PC-9 (cell line): ENCODE data around the gene DMWD. TPM values are rescaled to one million over a fixed set of nuclear protein-coding genes. Genes with fewer than 3 reads are reported as not detected.

Source experiments
- BruUV-seq: library from RNA; stranded (reverse); fragments of 400-500 nt; replicated peaks from 2 replicates; lab custom pipeline; 2021; lab: Mats Ljungman, UMichigan
- CTCF ChIA-PET: fragments of 300-600 bp; sonication (Branson Sonifier 250); formaldehyde crosslinking; loops from one replicate; lab custom pipeline; 2022; ENCODE audit warnings: antibody characterized with exemption; lab: Charles Lee
- POLR2A ChIA-PET: fragments of 300-600 bp; sonication (Branson Sonifier 250); formaldehyde crosslinking; loops from one replicate; lab custom pipeline; 2022; ENCODE audit warnings: antibody characterized with exemption; ENCODE audit not compliant: unreplicated experiment; lab: Charles Lee
- DNase-seq, 2 experiments: peaks; one replicate each; pipeline versions ENCODE4 v3.0.0 to v3.0.0-alpha.2; 2015 to 2022; ENCODE audit warnings: mixed read lengths in 1 of 2
- H2AFZ ChIP-seq: fragments of 200-600 bp; sonication (generic); 2 replicates; pipeline ENCODE4 v1.8.1; 2017; ENCODE audit warnings: antibody characterized with exemption
- H3F3A ChIP-seq: fragments of 200-600 bp; sonication (generic); 2 replicates; pipeline ENCODE4 v1.8.1; 2017; ENCODE audit warnings: antibody characterized with exemption, mild to moderate bottlenecking, low read depth; ENCODE audit not compliant: insufficient read depth
- H3K27ac ChIP-seq: fragments of 200-600 bp; sonication (generic); 2 replicates; pipeline ENCODE4 v1.6.1; 2016; ENCODE audit warnings: mixed run types
- H3K27me3 ChIP-seq: fragments of 200-600 bp; sonication (generic); 2 replicates; pipeline ENCODE4 v1.6.1; 2016; ENCODE audit warnings: low read depth, mixed run types; ENCODE audit not compliant: insufficient read depth
- H3K36me3 ChIP-seq: fragments of 200-600 bp; sonication (generic); 2 replicates; pipeline ENCODE4 v1.6.1; 2016; ENCODE audit warnings: low read depth, mixed run types
- H3K4me1 ChIP-seq: fragments of 200-600 bp; sonication (generic); replicated peaks from 2 replicates; pipeline ENCODE4 v1.6.1; 2016; ENCODE audit warnings: mixed run types; ENCODE audit not compliant: insufficient read depth
- H3K4me2 ChIP-seq: fragments of 200-600 bp; sonication (generic); 2 replicates; pipeline ENCODE4 v1.6.1; 2017; ENCODE audit warnings: mixed run types
- H3K4me3 ChIP-seq: fragments of 200-600 bp; sonication (generic); 2 replicates; pipeline ENCODE4 v1.6.1; 2016; ENCODE audit warnings: mixed run types
- H3K79me2 ChIP-seq: fragments of 200-600 bp; sonication (generic); 2 replicates; pipeline ENCODE4 v1.6.1; 2017; ENCODE audit warnings: low read depth, mixed run types
- H3K9me2 ChIP-seq: fragments of 200-600 bp; sonication (generic); 2 replicates; pipeline ENCODE4 v1.8.1; 2017; ENCODE audit warnings: mild to moderate bottlenecking; ENCODE audit not compliant: insufficient read depth
- H3K9me3 ChIP-seq: fragments of 200-600 bp; sonication (generic); 2 replicates; pipeline ENCODE4 v1.8.1; 2016; ENCODE audit warnings: low read depth; ENCODE audit not compliant: insufficient read depth
- H4K20me1 ChIP-seq: fragments of 200-600 bp; sonication (generic); 2 replicates; pipeline ENCODE4 v1.8.1; 2017; ENCODE audit not compliant: insufficient read depth
- EZH2 ChIP-seq: fragments of 200-600 bp; sonication (generic); IDR thresholded peaks from 2 replicates; pipeline ENCODE4 v1.8.0; 2017; ENCODE audit warnings: antibody characterized with exemption, low read depth
- intact Hi-C: fragments of 100-400 bp; cut with micrococcal nuclease; formaldehyde crosslinking; loops from one replicate; pipeline ENCODE4 v1.10.0; 2022; ENCODE audit not compliant: unreplicated experiment
- total RNA-seq: library from RNA; stranded (reverse); gene quantifications from 2 replicates; pipeline ENCODE4 v1.2.3, GENCODE V29; 2021
- TF ChIP-seq, protein P1 (sequence below): fragments of 200-600 bp; sonication (generic); conservative IDR thresholded peaks from 2 replicates; pipeline ENCODE4 v1.6.1; 2017; ENCODE audit warnings: mixed run types, antibody characterized with exemption, mild to moderate bottlenecking, moderate library complexity

DMWD gene
- total RNA-seq, 1 experiment from 2014 or later = 66.7 TPM

DNA sequence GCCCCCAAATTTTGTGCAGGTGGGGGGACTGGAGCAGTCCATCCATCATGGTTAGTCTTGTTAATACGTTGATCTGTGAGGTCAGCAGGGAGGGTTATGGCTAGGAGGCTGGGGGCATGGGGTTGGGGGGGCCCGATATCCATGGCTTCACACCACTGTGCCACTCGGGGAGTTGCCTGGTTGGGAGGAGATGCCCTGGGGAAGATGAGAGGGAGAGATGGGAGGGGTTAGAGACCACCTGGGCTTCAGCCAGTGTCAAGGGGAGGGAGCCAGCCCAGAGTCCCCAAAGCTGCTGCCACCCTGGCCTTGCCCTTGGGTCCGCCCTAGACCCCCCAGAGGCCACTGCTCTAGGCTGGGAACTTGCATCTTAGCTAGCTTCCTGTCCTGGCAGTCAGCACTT, 8.5 kb downstream of the DMWD start:
- Histone ChIP-seq H2AFZ (no peak overlapping the region), H3K27ac (peak overlapping the region; percentile 81), H3K36me3 (peaks cover 14% of the 10 kb centered on the region), H3K27me3 (no peaks in the 10 kb centered on the region), H3K9me2 (no peaks in the 10 kb centered on the region), H3F3A (peaks cover 41% of the 10 kb centered on the region), H3K4me1 (peaks cover 55% of the 10 kb centered on the region), H3K4me3 (no peak overlapping the region), H3K4me2 (peak overlapping the region; percentile 81), H3K79me2 (peaks cover 23% of the 10 kb centered on the region), H4K20me1 (no peaks in the 10 kb centered on the region), H3K9me3 (no peaks in the 10 kb centered on the region)
- POLR2A ChIA-PET = no interaction called here
- no peak for DNase-seq
- no TSS peak for BruUV-seq
- TF ChIP-seq, protein P1, sequence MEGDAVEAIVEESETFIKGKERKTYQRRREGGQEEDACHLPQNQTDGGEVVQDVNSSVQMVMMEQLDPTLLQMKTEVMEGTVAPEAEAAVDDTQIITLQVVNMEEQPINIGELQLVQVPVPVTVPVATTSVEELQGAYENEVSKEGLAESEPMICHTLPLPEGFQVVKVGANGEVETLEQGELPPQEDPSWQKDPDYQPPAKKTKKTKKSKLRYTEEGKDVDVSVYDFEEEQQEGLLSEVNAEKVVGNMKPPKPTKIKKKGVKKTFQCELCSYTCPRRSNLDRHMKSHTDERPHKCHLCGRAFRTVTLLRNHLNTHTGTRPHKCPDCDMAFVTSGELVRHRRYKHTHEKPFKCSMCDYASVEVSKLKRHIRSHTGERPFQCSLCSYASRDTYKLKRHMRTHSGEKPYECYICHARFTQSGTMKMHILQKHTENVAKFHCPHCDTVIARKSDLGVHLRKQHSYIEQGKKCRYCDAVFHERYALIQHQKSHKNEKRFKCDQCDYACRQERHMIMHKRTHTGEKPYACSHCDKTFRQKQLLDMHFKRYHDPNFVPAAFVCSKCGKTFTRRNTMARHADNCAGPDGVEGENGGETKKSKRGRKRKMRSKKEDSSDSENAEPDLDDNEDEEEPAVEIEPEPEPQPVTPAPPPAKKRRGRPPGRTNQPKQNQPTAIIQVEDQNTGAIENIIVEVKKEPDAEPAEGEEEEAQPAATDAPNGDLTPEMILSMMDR = no peak
- no peak for TF ChIP-seq EZH2
- intact Hi-C loops = no loop called here
- CTCF ChIA-PET = interaction anchor here (0.6 kb wide), 1 partner anchor 15 kb away, joined by 3 read pairs; no protein-coding TSS in a partner anchor

DNA sequence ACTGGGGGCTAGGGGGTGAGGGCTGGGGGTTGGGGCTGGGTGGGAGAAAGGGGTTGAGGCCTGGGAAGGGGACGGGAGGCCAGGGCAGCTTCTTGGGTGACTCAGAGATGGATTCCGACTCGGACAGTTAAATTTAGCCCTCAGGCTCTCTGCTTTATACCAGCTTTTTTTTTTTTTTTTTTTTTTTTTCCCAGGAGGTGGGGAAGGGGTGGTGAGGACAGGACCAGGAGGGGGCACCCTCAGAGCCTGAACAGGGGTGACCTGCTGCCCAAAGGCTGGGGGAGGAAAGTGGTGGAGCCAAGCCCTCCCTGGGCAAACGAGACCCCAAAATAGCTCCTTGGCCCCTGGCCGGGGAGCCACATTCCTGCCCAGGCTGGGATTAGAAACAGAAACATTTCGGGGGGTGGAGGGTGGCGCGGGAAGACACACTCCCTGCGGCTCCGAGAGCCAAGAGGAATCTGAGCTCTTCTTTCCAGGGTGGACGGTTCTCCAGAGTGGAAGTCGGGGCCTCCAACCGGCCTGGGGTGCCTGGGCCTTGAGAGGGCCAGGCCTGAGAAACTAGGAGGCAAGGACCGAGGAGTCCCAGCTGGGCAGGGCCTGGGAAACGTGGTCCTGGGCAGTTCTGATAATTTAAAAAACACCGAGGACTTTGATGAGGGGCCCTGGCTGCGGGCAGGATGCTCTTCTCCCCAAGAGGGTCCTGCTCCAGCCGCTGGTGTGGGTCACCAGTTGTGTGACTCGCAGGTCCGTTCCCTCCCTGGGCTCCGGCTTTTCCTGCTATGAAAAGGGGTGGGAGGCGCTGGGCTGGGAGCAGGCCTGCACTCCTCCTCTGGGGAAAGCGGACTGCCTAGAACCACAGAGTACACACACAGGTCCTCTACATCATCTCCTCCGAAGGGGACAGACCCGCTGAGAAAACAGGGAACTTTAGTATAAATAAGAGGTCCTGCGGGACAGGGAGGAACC, 9.5 kb downstream of the DMWD start:
- peaks cover 41% of the 10 kb centered on the region for H3F3A ChIP-seq
- H3K36me3 ChIP-seq = peaks cover 15% of the 10 kb centered on the region; the same call in 1 of the 2 replicates
- peak overlapping the region; percentile 81 for H3K27ac ChIP-seq
- ChIA-PET CTCF (interaction anchor here (0.6 to 2.1 kb wide), 15 partner anchors 11 to 294 kb away, joined by 3 to 16 read pairs (median 7); partner anchors contain the start of genes MYPOP, QPCTL, SIX5 and SYMPK), POLR2A (interaction anchor here (0.5 to 2.6 kb wide), 8 partner anchors 10 to 1848 kb away, joined by 3 to 58 read pairs (median 8); partner anchors contain the start of genes DMWD, SIX5 and ZNF45)
- H3K4me1 ChIP-seq = peaks cover 55% of the 10 kb centered on the region
- intact Hi-C loops = no loop called here
- peaks cover 20% of the 10 kb centered on the region for H3K79me2 ChIP-seq
- no TSS peak for BruUV-seq
- no peaks in the 10 kb centered on the region for H3K27me3 ChIP-seq
- no peaks in the 10 kb centered on the region for H3K9me3 ChIP-seq
- peak overlapping the region; percentile 81 for H3K4me2 ChIP-seq
- peaks cover 2% of the 10 kb centered on the region; the same call in 1 of the 2 replicates for H4K20me1 ChIP-seq
- no peaks in the 10 kb centered on the region for H3K9me2 ChIP-seq
- peak; percentile 73 to 77 for DNase-seq
- H3K4me3 ChIP-seq = peak overlapping the region; percentile 51; the same call in 1 of the 2 replicates
- H2AFZ ChIP-seq = no peak overlapping the region
- no peak for TF ChIP-seq EZH2
- TF ChIP-seq, protein P1 = no peak; the same call in 1 of the 2 replicates

DNA sequence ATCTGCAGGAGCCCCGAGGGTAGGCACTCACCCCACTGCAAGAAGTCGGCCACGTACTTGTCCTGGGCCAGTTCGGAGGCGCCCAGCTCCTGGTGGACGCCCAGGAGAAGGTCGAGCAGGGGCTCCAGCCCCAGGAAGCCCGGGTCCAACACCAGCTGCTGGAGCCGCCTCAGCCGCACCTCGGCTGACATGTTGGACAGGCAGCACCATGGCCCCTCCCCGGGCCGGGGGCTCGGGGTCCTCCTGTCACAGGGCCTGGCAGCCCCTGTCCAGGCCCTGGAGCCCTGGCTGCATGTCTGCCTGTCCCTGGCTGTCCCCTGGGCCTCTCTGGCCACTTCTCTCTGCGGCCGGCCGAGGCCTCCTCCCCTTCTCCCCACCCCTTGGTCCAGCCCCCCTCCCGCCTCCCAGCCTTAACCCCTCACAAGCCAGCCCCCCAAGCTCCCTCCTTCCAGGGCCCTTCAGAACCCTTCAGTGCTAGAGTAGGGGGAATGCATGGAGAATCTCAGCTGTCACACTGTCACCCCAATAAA, 10.4 kb downstream of the DMWD start, which contains the start of gene DMPK:
DMPK (minus strand) TSS at position 329 of the 530 bp plus-strand sequence; CDS start at position 191, 138 bp downstream.
- BruUV-seq = no TSS peak
- peak within 1 kb of the TSS; percentile 51 for H3K4me3 ChIP-seq
- H3K79me2 ChIP-seq = peaks cover 20% of the 10 kb centered on the region
- no peaks in the 10 kb centered on the region for H3K27me3 ChIP-seq
- TF ChIP-seq EZH2 = no peak
- TF ChIP-seq, protein P1 = no peak
- no peaks in the 10 kb centered on the region for H3K9me3 ChIP-seq
- H3K4me2 ChIP-seq = peak within 1 kb of the TSS; percentile 81
- H3K4me1 ChIP-seq = peaks cover 55% of the 10 kb centered on the region
- CTCF ChIA-PET = interaction anchor here (0.6 to 2.1 kb wide), 15 partner anchors 11 to 295 kb away, joined by 3 to 16 read pairs (median 7); partner anchors contain the start of genes MYPOP, QPCTL and SIX5
- H4K20me1 ChIP-seq = peaks cover 6% of the 10 kb centered on the region
- no peaks in the 10 kb centered on the region for H3K9me2 ChIP-seq
- no peak within 1 kb of the TSS for H2AFZ ChIP-seq
- intact Hi-C loops = no loop called here
- H3F3A ChIP-seq = peaks cover 42% of the 10 kb centered on the region
- peaks cover 21% of the 10 kb centered on the region for H3K36me3 ChIP-seq
- peak in 1 of 2 experiments; percentile 44 for DNase-seq
- POLR2A ChIA-PET = interaction anchor here (0.5 to 2.6 kb wide), 7 partner anchors 10 to 936 kb away, joined by 7 to 58 read pairs (median 15); partner anchors contain the start of genes DMWD, NECTIN2 and SIX5
- H3K27ac ChIP-seq = peak within 1 kb of the TSS; percentile 81
